GM12878 (cell line): Measurements from ENCODE around the gene NUP54. TPM values are rescaled to one million over a fixed set of nuclear protein-coding genes. Genes with fewer than 3 reads are reported as not detected.

Source experiments
- ATAC-seq: fragments of 200-7000 bp; cut with Tn5 transposase; 3 replicates; pipeline ENCODE4 v1.9.1; 2020; ENCODE audit warnings: mild to moderate bottlenecking, moderate library complexity
- BruUV-seq: library from RNA; stranded (reverse); fragments of 400-500 nt; replicated peaks from 2 replicates; lab custom pipeline; 2021; lab: Mats Ljungman, UMichigan
- CTCF ChIA-PET: fragments of 300-600 bp; sonication (Branson Sonifier 250); formaldehyde crosslinking; extraction: SDS; loops from one replicate; lab custom pipeline; 2021; ENCODE audit warnings: inconsistent platforms; lab: Yijun Ruan, JAX
- POLR2A ChIA-PET: fragments of 350-600 bp; formaldehyde crosslinking; extraction: SDS; loops from one replicate; lab custom pipeline; 2021; ENCODE audit warnings: inconsistent platforms; lab: Charles Lee
- RAD21 ChIA-PET: fragments of 300-600 bp; sonication (Branson Sonifier 250); formaldehyde crosslinking; loops from one replicate; lab custom pipeline; 2023; ENCODE audit warnings: antibody characterized with exemption; ENCODE audit not compliant: unreplicated experiment; lab: Charles Lee
- SMC1A ChIA-PET: fragments of 300-600 bp; sonication (Branson Sonifier 250); formaldehyde crosslinking; loops from one replicate; lab custom pipeline; 2023; ENCODE audit not compliant: unreplicated experiment, uncharacterized antibody; lab: Charles Lee
- DNase-seq: peaks from one replicate; pipeline ENCODE4 v3.0.0-alpha.2; 2011; ENCODE audit warnings: low read depth, low spot score
- FAIRE-seq: peaks from 3 replicates; lab custom pipeline; 2011; peaks lifted over from hg19 to GRCh38; lab: Jason Lieb, UNC
- H2AFZ ChIP-seq: 2 replicates; pipeline ENCODE4 v1.6.0; 2011; ENCODE audit warnings: low read depth, low read length, control low read depth; ENCODE audit not compliant: control insufficient read depth
- H3K27ac ChIP-seq: 2 replicates; pipeline ENCODE4 v1.5.1; 2011; ENCODE audit warnings: control low read depth; ENCODE audit not compliant: control insufficient read depth, insufficient read depth
- H3K27me3 ChIP-seq, 2 experiments: replicated peaks in 1 of 2; 2 replicates each; pipeline versions ENCODE4 v1.6.0 to v1.6.1; 2011; ENCODE audit warnings: low read length in 1 of 2; ENCODE audit not compliant: control insufficient read depth in 2 of 2, insufficient read depth in 2 of 2
- H3K36me3 ChIP-seq, 2 experiments: 2 replicates each; pipeline ENCODE4 v1.5.1; 2011; ENCODE audit warnings: low read length in 1 of 2; ENCODE audit not compliant: control insufficient read depth in 2 of 2, insufficient read depth in 2 of 2
- H3K4me1 ChIP-seq: 2 replicates; pipeline ENCODE4 v1.6.1; 2011; ENCODE audit warnings: mild to moderate bottlenecking, low read length, moderate library complexity, mixed read lengths; ENCODE audit not compliant: control insufficient read depth, insufficient read depth
- H3K4me2 ChIP-seq: 2 replicates; pipeline ENCODE4 v1.6.0; 2011; ENCODE audit warnings: control low read depth; ENCODE audit not compliant: control insufficient read depth, insufficient read depth
- H3K4me3 ChIP-seq: fragments of 200-600 bp; sonication (generic); 2 replicates; pipeline ENCODE4 v1.5.1; 2016
- H3K79me2 ChIP-seq: 2 replicates; pipeline ENCODE4 v1.6.0; 2011; ENCODE audit warnings: low read length; ENCODE audit not compliant: control insufficient read depth, insufficient read depth
- H3K9ac ChIP-seq: 2 replicates; pipeline ENCODE4 v1.8.0; 2011; ENCODE audit warnings: low read length, control low read depth, mixed read lengths; ENCODE audit not compliant: control insufficient read depth, insufficient read depth
- H3K9me3 ChIP-seq: replicated peaks from 3 replicates; pipeline ENCODE4 v1.5.1; 2011; ENCODE audit warnings: mild to moderate bottlenecking, low read length; ENCODE audit not compliant: control insufficient read depth, insufficient read depth
- H4K20me1 ChIP-seq: 2 replicates; pipeline ENCODE4 v1.6.0; 2011; ENCODE audit not compliant: control insufficient read depth, insufficient read depth
- BCL11A ChIP-seq: IDR thresholded peaks from 2 replicates; pipeline ENCODE4 v1.6.1; 2011; ENCODE audit warnings: low read depth, low read length
- BRCA1 ChIP-seq: IDR thresholded peaks from 2 replicates; pipeline ENCODE4 v1.6.1; 2011; ENCODE audit warnings: low read depth, low read length, improper control_type of control experiment
- MTA2 ChIP-seq: fragments of 450-650 bp; IDR thresholded peaks from 2 replicates; pipeline ENCODE4 v1.6.1; 2016; ENCODE audit warnings: low read depth, mild to moderate bottlenecking, moderate library complexity
- MTA3 ChIP-seq: IDR thresholded peaks from 2 replicates; pipeline ENCODE4 v1.6.1; 2012; ENCODE audit warnings: low read length, inconsistent platforms, borderline replicate concordance
- NR2C1 ChIP-seq: fragments of 450-650 bp; IDR thresholded peaks from 2 replicates; pipeline ENCODE4 v1.6.1; 2017; ENCODE audit warnings: antibody characterized with exemption, mild to moderate bottlenecking, moderate library complexity
- RBBP5 ChIP-seq: fragments of 200-600 bp; sonication (generic); conservative IDR thresholded peaks from 2 replicates; pipeline ENCODE4 v1.6.1; 2016
- WGBS: methylation state at CpG from one replicate; pipeline ENCODE4 v1.1.6; 2016; ENCODE audit warnings: low lambda C conversion rate; ENCODE audit not compliant: insufficient replicate concordance, insufficient coverage; ENCODE audit errors: missing lambda C conversion rate; 5-methylcytosine and 5-hydroxymethylcytosine counted together
- in situ Hi-C: fragments of 300-500 bp; cut with MboI; formaldehyde crosslinking; loops from 9 replicates; pipeline ENCODE4 v1.14.3; 2018; ENCODE audit warnings: mixed read lengths
- intact Hi-C: fragments of 100-400 bp; cut with micrococcal nuclease; formaldehyde crosslinking; loops from one replicate; pipeline ENCODE4 v1.14.2; 2022; ENCODE audit not compliant: unreplicated experiment
- polyA plus RNA-seq, 11 experiments: library from polyadenylated mRNA; depleted of rRNA in 4 of 11; unstranded in 6 of 11; stranded (reverse) in 5 of 11; fragments of >200 nt; fragmentation: Nextera tagmentation in 4 of 11; fragmentation: Illumina TruSeq in 1 of 11; extraction: Ambion mirVana in 4 of 11; extraction: Trizol in 1 of 11; gene quantifications; 1 replicate in 1 of 11; 2 replicates in 10 of 11; pipeline versions ENCODE4 v1.2.1 to v1.2.3, GENCODE V29; 2011 to 2016; ENCODE audit warnings: inconsistent platforms in 2 of 11, missing spikeins in 2 of 11, low read depth in 1 of 11
- total RNA-seq, 4 experiments: library from RNA; depleted of rRNA in 3 of 4; stranded (reverse); fragments of >200 nt in 3 of 4; fragmentation: Illumina TruSeq in 1 of 4; extraction: Trizol in 1 of 4; gene quantifications; 2 replicates each; pipeline versions ENCODE4 v1.2.1 to v1.2.3, GENCODE V29; 2013 to 2021
- TF ChIP-seq, protein P1 (sequence below), 3 experiments: IDR thresholded peaks in 2 of 3; conservative IDR thresholded peaks in 1 of 3; 2 replicates each; pipeline ENCODE4 v1.5.1; 2011; ENCODE audit warnings: low read depth in 3 of 3, low read length in 3 of 3, mild to moderate bottlenecking in 3 of 3, control low read depth in 2 of 3, moderate library complexity in 2 of 3, inconsistent platforms in 1 of 3, mixed read lengths in 1 of 3; ENCODE audit not compliant: control insufficient read depth in 2 of 3, insufficient read depth in 1 of 3; ENCODE audit errors: extremely low read depth in 1 of 3

NUP54 gene
- total and polyA plus RNA-seq, 10 of the 15 experiments (the other 5 are each of a cell fraction or from before 2014, with no cell fraction given), result 17.5 to 69.0 (median 42.3) TPM

DNA sequence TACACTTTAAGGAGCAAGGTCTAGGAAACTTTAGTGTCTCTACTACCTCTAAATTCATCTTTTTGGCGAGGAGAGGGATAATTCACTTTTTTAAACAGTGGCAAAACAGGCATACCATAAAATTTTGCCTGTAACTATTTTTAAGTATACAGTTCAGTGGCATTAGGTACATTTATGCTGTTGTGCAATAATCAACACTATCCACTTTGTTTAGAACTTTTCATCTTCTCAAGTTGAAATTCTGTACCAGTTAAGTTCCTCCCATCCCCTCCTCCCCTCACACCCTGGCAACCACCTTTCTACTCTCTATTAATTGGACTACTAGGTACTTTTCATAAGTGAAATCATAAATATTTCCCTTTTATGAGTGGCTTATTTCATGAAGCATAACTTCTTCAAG lies 31.4 kb downstream of the NUP54 start (continued):
- no peak for TF ChIP-seq NR2C1
- no peak for TF ChIP-seq BCL11A

GRCh38 chr4:76108467-76109181 lies 39.6 kb downstream of the NUP54 start:
- ChIA-PET CTCF (interaction anchor here (0.8 to 1.6 kb wide), 2 partner anchors 92 to 113 kb away, joined by 3 to 4 read pairs; no protein-coding TSS in a partner anchor), POLR2A (no interaction called here), RAD21 (no interaction called here), SMC1A (interaction anchor here (0.9 kb wide), 2 partner anchors 32 to 71 kb away, joined by 3 read pairs; no protein-coding TSS in a partner anchor)
- Histone ChIP-seq H4K20me1 (no peaks in the 10 kb centered on the region), H2AFZ (no peak overlapping the region), H3K4me2 (no peak overlapping the region), H3K4me1 (no peaks in the 10 kb centered on the region), H3K79me2 (no peaks in the 10 kb centered on the region), H3K27me3 (0 out of 4 replicates have a peak, but pooled peaks cover 0 to 2% of the 10 kb centered on the region in 2 experiments), H3K36me3 (peaks cover 0 to 3% of the 10 kb centered on the region in 2 experiments; a peak in 2 of 4 replicates), H3K27ac (no peak overlapping the region), H3K4me3 (no peak overlapping the region), H3K9ac (no peak overlapping the region), H3K9me3 (no peaks in the 10 kb centered on the region)
- BruUV-seq, result no TSS peak
- ATAC-seq (peak; percentile 84), DNase-seq (no peak), FAIRE-seq (no peak)
- intact Hi-C loops, result no loop called here
- in situ Hi-C loops, result no loop called here
- WGBS, result 50% methylated on average over 5 of the region's 5 CpGs
- no peak for TF ChIP-seq BRCA1
- TF ChIP-seq MTA2, result no peak
- no peak for TF ChIP-seq RBBP5
- TF ChIP-seq, protein P1, sequence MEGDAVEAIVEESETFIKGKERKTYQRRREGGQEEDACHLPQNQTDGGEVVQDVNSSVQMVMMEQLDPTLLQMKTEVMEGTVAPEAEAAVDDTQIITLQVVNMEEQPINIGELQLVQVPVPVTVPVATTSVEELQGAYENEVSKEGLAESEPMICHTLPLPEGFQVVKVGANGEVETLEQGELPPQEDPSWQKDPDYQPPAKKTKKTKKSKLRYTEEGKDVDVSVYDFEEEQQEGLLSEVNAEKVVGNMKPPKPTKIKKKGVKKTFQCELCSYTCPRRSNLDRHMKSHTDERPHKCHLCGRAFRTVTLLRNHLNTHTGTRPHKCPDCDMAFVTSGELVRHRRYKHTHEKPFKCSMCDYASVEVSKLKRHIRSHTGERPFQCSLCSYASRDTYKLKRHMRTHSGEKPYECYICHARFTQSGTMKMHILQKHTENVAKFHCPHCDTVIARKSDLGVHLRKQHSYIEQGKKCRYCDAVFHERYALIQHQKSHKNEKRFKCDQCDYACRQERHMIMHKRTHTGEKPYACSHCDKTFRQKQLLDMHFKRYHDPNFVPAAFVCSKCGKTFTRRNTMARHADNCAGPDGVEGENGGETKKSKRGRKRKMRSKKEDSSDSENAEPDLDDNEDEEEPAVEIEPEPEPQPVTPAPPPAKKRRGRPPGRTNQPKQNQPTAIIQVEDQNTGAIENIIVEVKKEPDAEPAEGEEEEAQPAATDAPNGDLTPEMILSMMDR (IDR thresholded peaks at IDR 0.05 in 2 of 3, conservative IDR thresholded peaks at IDR 0.05 in 1 of 3; ENCODE audit: control insufficient read depth in 2 of 3, extremely low read depth in 1 of 3, insufficient read depth in 1 of 3, low read depth in 3 of 3, low read length in 3 of 3), result peak; percentile 6 to 25 (median 18); a peak in 1 of 6 replicates
- no peak for TF ChIP-seq MTA3
